ENCODE results near the gene CERS3.

The CERS3 gene

GRCh38 chr15:100520132-100520921 is 8.4 kb downstream of the CERS3 start:
- no peak for ATAC-seq
- no peak for TF ChIP-seq TOX (CRISPR knock-in tag; IDR thresholded peaks at IDR 0.05; ENCODE audit: borderline replicate concordance)
- TF ChIP-seq TSHZ2 (CRISPR knock-in tag; IDR thresholded peaks at IDR 0.05), result no peak
- TF ChIP-seq ZFP3 (CRISPR knock-in tag; IDR thresholded peaks at IDR 0.05), result no peak
- TF ChIP-seq CSRNP3 (CRISPR knock-in tag; IDR thresholded peaks at IDR 0.05), result no peak
- TF ChIP-seq ZC3H10 (CRISPR knock-in tag; IDR thresholded peaks at IDR 0.05), result no peak
- no peak for TF ChIP-seq POU6F1 (CRISPR knock-in tag; IDR thresholded peaks at IDR 0.05; ENCODE audit: borderline replicate concordance, low read depth)
- TF ChIP-seq BACH2 (CRISPR knock-in tag; IDR thresholded peaks at IDR 0.05; ENCODE audit: borderline replicate concordance), result no peak
- no peak for TF ChIP-seq CSDC2 (CRISPR knock-in tag; IDR thresholded peaks at IDR 0.05)
- TF ChIP-seq OSR1 (CRISPR knock-in tag; IDR thresholded peaks at IDR 0.05), result no peak
- TF ChIP-seq GLIS3 (CRISPR knock-in tag; IDR thresholded peaks at IDR 0.05), result no peak
- no peak for TF ChIP-seq SNAI2 (CRISPR knock-in tag; IDR thresholded peaks at IDR 0.05)
- TF ChIP-seq ZFP30 (CRISPR knock-in tag; IDR thresholded peaks at IDR 0.05), result no peak
- TF ChIP-seq TCF4 (CRISPR knock-in tag; IDR thresholded peaks at IDR 0.05; ENCODE audit: borderline replicate concordance), result no peak
- TF ChIP-seq RARB (CRISPR knock-in tag; IDR thresholded peaks at IDR 0.05), result no peak
- no peak for TF ChIP-seq ISL1 (CRISPR knock-in tag; IDR thresholded peaks at IDR 0.05)
- TF ChIP-seq, protein P1, sequence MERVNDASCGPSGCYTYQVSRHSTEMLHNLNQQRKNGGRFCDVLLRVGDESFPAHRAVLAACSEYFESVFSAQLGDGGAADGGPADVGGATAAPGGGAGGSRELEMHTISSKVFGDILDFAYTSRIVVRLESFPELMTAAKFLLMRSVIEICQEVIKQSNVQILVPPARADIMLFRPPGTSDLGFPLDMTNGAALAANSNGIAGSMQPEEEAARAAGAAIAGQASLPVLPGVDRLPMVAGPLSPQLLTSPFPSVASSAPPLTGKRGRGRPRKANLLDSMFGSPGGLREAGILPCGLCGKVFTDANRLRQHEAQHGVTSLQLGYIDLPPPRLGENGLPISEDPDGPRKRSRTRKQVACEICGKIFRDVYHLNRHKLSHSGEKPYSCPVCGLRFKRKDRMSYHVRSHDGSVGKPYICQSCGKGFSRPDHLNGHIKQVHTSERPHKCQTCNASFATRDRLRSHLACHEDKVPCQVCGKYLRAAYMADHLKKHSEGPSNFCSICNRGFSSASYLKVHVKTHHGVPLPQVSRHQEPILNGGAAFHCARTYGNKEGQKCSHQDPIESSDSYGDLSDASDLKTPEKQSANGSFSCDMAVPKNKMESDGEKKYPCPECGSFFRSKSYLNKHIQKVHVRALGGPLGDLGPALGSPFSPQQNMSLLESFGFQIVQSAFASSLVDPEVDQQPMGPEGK (CRISPR knock-in tag; IDR thresholded peaks at IDR 0.05; ENCODE audit: borderline replicate concordance), result no peak
- TF ChIP-seq PPARA (CRISPR knock-in tag; IDR thresholded peaks at IDR 0.05; ENCODE audit: borderline replicate concordance), result no peak
- no peak for TF ChIP-seq ESRRG (CRISPR knock-in tag; IDR thresholded peaks at IDR 0.05)
- TF ChIP-seq ZNF70 (CRISPR knock-in tag; IDR thresholded peaks at IDR 0.05), result no peak
- no peak for TF ChIP-seq CREB5 (CRISPR knock-in tag; IDR thresholded peaks at IDR 0.05; ENCODE audit: low read depth)

- no peak for ATAC-seq
- TF ChIP-seq CSDC2 (CRISPR knock-in tag; IDR thresholded peaks at IDR 0.05), result no peak
- no peak for TF ChIP-seq ZNF70 (CRISPR knock-in tag; IDR thresholded peaks at IDR 0.05)
- no peak for TF ChIP-seq CSRNP3 (CRISPR knock-in tag; IDR thresholded peaks at IDR 0.05)
- TF ChIP-seq BACH2 (CRISPR knock-in tag; IDR thresholded peaks at IDR 0.05; ENCODE audit: borderline replicate concordance), result no peak
- TF ChIP-seq TCF4 (CRISPR knock-in tag; IDR thresholded peaks at IDR 0.05; ENCODE audit: borderline replicate concordance), result no peak
- no peak for TF ChIP-seq GLIS3 (CRISPR knock-in tag; IDR thresholded peaks at IDR 0.05)
- no peak for TF ChIP-seq CREB5 (CRISPR knock-in tag; IDR thresholded peaks at IDR 0.05; ENCODE audit: low read depth)
- TF ChIP-seq TSHZ2 (CRISPR knock-in tag; IDR thresholded peaks at IDR 0.05), result no peak
- no peak for TF ChIP-seq ZC3H10 (CRISPR knock-in tag; IDR thresholded peaks at IDR 0.05)
- no peak for TF ChIP-seq ESRRG (CRISPR knock-in tag; IDR thresholded peaks at IDR 0.05)
- TF ChIP-seq TOX (CRISPR knock-in tag; IDR thresholded peaks at IDR 0.05; ENCODE audit: borderline replicate concordance), result no peak
- TF ChIP-seq ISL1 (CRISPR knock-in tag; IDR thresholded peaks at IDR 0.05), result no peak
- no peak for TF ChIP-seq ZNF565 (CRISPR knock-in tag; conservative IDR thresholded peaks at IDR 0.05; ENCODE audit: low read depth)
These were observed 10.9 kb downstream of the CERS3 start for GRCh38 chr15:100517846-100518245.
